ENCODE measurements around the gene GLS2.
A peak's percentile ranks its signal among the peaks of the same experiment; 100 is the strongest.
"Not testable (repeated sequence)": the region's sequence is repeated elsewhere in the genome, so short reads cannot be mapped to it uniquely, and the experiment has no call there.

Gene GLS2

DNA sequence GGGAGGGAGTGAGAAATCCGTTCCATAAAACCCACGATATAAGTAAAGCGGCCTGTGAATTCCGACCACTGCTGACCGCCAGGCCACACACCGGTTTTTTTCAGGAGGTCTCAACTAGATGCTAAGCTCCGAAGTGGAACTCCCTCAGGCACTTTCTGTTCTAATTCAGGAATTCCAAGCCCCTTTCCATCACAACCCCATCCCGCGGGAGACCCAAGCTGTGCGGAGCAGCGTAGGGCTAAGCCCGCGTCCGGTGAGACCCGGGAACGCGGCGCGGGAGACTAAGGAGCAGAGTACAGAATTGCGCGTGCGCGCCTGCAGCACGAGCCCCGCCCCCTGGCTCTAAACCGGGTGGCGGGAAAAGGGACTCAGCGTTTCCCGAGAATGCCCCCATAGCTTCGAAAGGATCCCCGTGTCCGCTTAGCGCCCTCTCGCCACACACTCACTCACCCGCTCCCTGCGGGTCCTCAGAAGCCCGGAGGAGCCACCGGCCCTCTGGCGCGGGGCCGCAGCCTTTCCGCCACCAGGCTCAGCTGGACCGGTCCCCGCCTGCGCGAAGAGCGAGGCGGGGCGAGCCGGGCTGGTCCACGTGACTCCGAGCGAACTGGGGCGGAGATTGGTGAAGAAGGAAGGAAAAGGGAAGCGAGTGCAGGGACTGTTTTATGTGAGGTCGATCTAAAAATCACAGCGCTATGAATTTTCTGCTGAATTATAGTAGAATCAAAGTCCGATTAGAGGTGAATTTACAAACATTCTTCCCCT is 38.9 kb downstream of the GLS2 start, which contains the start of gene TIMELESS:
TSS of gene TIMELESS (minus strand) at position 567 of the 762 bp plus-strand sequence. CDS start 15,256 bp downstream, outside the sequence.
- peak; percentile 60 for DNase-seq (ENCODE audit: low read depth, low spot score)

DNA sequence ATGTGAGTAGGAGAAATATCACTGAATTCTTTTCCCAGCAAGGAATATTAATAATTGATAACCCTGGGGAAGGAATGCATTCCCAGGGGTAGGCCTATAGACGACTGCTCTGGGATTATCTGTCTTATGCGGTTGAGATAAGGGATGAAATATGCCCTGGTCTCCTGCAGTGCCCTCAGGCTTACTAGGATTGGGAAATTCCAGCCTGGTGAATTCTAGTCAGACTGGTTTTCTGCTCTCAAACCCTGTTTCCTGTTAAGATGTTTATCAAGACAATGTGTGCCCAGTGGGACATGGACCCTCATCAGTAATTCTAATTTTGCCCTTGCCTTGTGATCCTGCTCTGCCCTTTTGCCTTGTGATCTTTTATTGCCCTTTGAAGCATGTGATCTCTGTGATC is 44.8 kb downstream of the GLS2 start:
- not testable (repeated sequence) for DNase-seq (ENCODE audit: low read depth, low spot score)

DNA sequence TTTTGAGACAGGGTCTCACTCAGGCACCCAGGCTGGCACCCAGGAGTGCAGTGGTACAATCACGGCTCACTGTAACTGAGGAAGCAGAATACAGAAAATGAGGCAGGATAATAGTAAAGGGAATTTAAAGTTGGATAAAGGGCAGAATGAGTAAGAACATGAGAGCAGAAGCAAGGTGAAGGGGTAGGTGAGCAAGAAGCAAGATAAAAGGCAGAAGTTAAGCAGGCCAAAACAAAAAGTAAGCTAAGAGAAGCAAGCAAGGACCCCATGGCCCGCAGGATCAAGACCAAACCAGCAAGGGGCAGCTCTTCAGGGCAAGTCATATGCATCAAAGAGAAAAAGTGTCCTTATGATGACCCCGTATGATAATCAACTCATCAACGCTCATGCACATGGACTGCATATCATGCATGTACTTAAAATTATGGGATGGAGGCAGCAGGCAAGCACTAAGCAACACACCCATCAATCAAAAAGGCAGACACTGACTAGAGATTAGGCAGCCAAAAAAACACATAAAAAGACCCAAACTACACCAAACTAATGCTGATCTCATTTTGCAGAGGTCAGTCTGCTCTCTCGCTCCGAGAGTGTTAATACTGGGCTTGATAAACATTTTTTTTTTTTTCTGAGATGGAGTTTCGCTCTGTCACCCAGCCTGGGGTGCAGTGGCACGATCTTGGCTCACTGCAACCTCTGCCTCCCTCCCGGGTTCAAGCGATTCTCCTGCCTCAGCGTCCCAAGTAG is 50.4 kb downstream of the GLS2 start:
- DNase-seq (ENCODE audit: low read depth, low spot score) = no peak

DNA sequence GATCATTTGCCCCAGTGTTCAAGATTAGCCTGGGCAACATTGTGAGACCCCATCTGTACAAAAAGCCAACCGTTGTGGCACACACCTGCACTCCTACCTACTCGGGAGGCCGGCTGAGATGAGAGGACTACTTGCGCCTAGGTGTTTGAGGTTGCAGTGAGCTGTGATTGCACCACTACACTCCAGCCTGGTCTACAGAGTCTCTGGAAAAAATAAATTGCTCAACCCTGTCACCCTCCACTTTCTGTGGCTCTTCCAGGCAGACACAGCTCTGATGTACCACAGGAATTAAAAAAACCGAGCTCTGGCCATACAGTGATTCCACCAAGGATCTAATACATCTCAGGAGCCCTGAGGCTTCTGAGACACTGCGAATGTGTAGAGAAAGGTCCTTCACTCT is 53.1 kb downstream of the GLS2 start:
- no peak for DNase-seq (ENCODE audit: low read depth, low spot score)

DNA sequence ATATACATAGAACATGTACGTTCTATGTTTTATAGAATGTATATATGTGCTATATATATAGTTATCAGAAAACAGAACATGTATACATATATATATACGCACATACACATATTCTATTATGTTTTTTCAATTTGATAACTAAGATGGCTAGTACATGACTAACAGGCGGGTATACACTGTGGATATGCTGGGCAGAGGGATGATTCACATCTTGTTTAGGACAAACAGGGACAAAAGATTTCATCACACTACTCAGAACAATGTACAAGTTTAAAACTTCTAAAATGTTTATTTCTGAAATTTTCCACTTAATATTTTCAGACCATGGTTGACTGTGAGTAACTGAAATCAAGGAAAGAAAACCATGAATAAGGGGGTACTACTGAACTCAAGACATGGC is 56.1 kb downstream of the GLS2 start:
- no peak for DNase-seq (ENCODE audit: low read depth, low spot score)

DNA sequence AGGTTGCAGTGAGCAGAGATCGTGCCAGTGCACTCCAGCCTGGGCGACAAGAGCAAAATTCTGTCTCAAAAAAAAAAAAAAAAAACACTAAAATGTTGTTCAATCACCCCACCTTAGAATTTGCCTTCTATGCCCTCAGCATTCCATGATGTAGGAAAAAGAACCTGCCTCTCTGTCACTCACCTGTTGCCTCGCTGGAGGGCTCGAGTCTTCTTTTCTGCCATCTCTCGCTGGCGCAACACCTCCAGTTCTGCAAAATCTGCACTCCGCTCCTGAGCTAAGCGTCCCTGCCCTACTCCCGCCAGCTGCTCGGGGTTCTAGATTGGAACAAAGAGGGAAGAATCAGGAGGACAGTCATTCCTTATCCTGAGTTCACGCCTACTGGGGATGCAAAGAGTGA is 56.7 kb downstream of the GLS2 start:
- no peak for DNase-seq (ENCODE audit: low read depth, low spot score)

DNA sequence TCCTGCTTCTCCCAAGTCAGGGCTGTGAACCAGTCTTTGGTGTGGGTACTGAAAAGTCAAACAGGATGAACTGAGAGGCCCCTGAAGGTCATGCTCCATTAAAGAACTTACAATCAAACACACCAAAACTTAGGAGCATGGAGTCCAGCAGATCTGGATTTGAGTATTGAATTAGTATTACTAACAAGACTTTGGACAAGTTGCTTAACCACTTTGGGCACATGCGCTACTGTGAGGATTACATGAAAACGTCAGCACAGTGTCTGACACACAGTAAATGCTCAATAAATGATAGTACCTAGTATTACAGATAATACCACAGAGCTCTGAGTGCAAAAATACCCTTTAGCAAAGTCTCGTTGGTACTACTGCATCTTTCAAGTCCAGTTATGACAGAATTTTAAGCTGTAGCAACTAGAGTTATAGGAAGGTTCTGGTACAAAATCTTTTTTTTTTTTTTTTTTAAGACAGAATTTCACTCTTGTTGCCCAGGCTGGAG is 62.0 kb downstream of the GLS2 start:
- DNase-seq (ENCODE audit: low read depth, low spot score) = no peak

DNA sequence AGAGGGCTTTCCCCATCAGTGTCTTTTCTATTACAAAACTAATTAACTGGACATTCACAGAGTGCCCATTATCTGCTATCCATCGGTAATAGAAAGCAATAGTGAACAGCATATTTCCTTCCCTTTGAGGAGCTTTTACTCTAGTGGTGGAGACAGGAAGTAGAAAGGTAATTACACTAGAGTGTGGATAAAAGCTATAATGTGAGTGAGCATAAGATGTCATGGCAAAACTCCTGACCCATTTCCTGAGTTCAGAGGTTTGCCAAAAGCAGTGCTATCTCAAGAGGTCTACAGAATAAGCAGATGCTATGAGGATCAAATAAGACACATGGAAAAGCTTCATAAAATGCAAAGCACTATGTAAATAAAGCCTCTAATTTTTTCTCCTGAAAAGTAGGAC is 62.8 kb downstream of the GLS2 start:
- DNase-seq (ENCODE audit: low read depth, low spot score) = no peak

All from activated naive CD8-positive, alpha-beta T cell treated with anti-CD3 and anti-CD28 coated beads, Interleukin-2, amount 50 U/mL, for 16 hours (primary cell).